H1 (cell line): ENCODE data around the gene C3orf85. TPM values are rescaled to one million over a fixed set of nuclear protein-coding genes. Genes with fewer than 3 reads are reported as not detected.

Source experiments
- ATF3 ChIP-seq: IDR thresholded peaks from 2 replicates; pipeline ENCODE4 v1.6.1; 2011; ENCODE audit warnings: low read depth, mild to moderate bottlenecking, low read length; ENCODE audit not compliant: insufficient read depth
- CHD7 ChIP-seq: fragments of 300-600 bp; sonication (generic); IDR thresholded peaks from 2 replicates; pipeline ENCODE4 v1.7.1; 2012; ENCODE audit warnings: low read length, moderate library complexity, mild to moderate bottlenecking, inconsistent platforms; ENCODE audit not compliant: insufficient replicate concordance
- RAD21 ChIP-seq, 2 experiments: IDR thresholded peaks in 1 of 2; conservative IDR thresholded peaks in 1 of 2; 2 replicates each; pipeline ENCODE4 v1.6.1; 2011; ENCODE audit warnings: low read depth in 2 of 2, low read length in 2 of 2, improper control_type of control experiment in 1 of 2, inconsistent platforms in 1 of 2, mild to moderate bottlenecking in 1 of 2, moderate library complexity in 1 of 2
- RNF2 ChIP-seq: fragments of 200-900, 300-1000 bp; sonication (generic); IDR thresholded peaks from 2 replicates; pipeline ENCODE4 v1.7.1; 2016; ENCODE audit warnings: borderline replicate concordance, low read depth, mild to moderate bottlenecking, antibody characterized with exemption, low read length; ENCODE audit not compliant: poor library complexity, severe bottlenecking; ENCODE audit errors: missing control alignments
- SIX5 ChIP-seq: IDR thresholded peaks from 2 replicates; pipeline ENCODE4 v1.6.1; 2011; ENCODE audit warnings: mild to moderate bottlenecking, low read depth, low read length
- SP1 ChIP-seq: IDR thresholded peaks from 2 replicates; pipeline ENCODE4 v1.6.1; 2011; ENCODE audit warnings: low read depth, low read length
- SUZ12 ChIP-seq: fragments of 200-600 bp; sonication (generic); IDR thresholded peaks from 2 replicates; pipeline ENCODE4 v1.6.1; 2012; ENCODE audit warnings: mild to moderate bottlenecking, inconsistent platforms, low read length, moderate library complexity, mixed read lengths
- polyA plus RNA-seq, 7 experiments: library from polyadenylated mRNA; depleted of rRNA in 3 of 7; stranded (reverse) in 5 of 7; unstranded in 2 of 7; fragments of >200 nt in 5 of 7; fragments of 200-250 nt in 2 of 7; gene quantifications; 1 replicate in 5 of 7; 2 replicates in 1 of 7; 4 replicates in 1 of 7; pipeline versions ENCODE4 v1.2.1 to v1.2.3, GENCODE V29; 2011 to 2013; ENCODE audit warnings: missing spikeins in 2 of 7, mixed read lengths in 2 of 7
- total RNA-seq: library from RNA; stranded (reverse); fragmentation: NEBNext Ultra II Directional; extraction: Animal tissue kit (Norgen Biotek cat#: 25700); gene quantifications from 2 replicates; pipeline ENCODE4 v1.2.1, GENCODE V29; 2021

Gene C3orf85
- total and polyA plus RNA-seq, 2 of the 8 experiments (the other 6 are each of a cell fraction or from before 2014, with no cell fraction given): not detected

GRCh38 chr3:109095166-109095565, 41.4 kb upstream of the C3orf85 start (continued):
- TF ChIP-seq RAD21 (IDR thresholded peaks at IDR 0.05 in 1 of 2, conservative IDR thresholded peaks at IDR 0.05 in 1 of 2; ENCODE audit: low read depth in 2 of 2, low read length in 2 of 2): no peak
- TF ChIP-seq CHD7: no peak
- TF ChIP-seq ATF3: no peak
- TF ChIP-seq SIX5: no peak
- TF ChIP-seq RNF2: no peak
- no peak for TF ChIP-seq SUZ12
- TF ChIP-seq SP1: no peak
